Measurements from ENCODE around the gene G6PC2. TPM values are rescaled to one million over a fixed set of nuclear protein-coding genes. Genes with fewer than 3 reads are reported as not detected.

G6PC2 gene
- total RNA-seq, 1 experiment from 2014 or later: not detected

GRCh38 chr2:168907940-168908662 lies 7.0 kb downstream of the G6PC2 start:
- Histone ChIP-seq H3K36me3 (ENCODE audit: insufficient read depth, low read length, poor library complexity, severe bottlenecking) (no peaks in the 10 kb centered on the region), H3K4me3 (ENCODE audit: low read depth, low read length, poor library complexity, severe bottlenecking) (no peak overlapping the region), H3K9me3 (ENCODE audit: low read depth, low read length, poor library complexity, severe bottlenecking) (no peaks in the 10 kb centered on the region), H3K27me3 (replicated peaks; ENCODE audit: insufficient read depth, low read depth, low read length, poor library complexity) (no peaks in the 10 kb centered on the region), H3K27ac (ENCODE audit: low read depth, low read length, poor library complexity, severe bottlenecking) (no peak overlapping the region), H3K4me1 (ENCODE audit: insufficient read depth, low read length, poor library complexity, severe bottlenecking) (no peaks in the 10 kb centered on the region)
- DNase-seq (ENCODE audit: low spot score): no peak
- no TSS peak for BruUV-seq (replicated peaks)
- intact Hi-C loops (cut with micrococcal nuclease; ENCODE audit: unreplicated experiment): no loop called here
- TF ChIP-seq CTCF (conservative IDR thresholded peaks at IDR 0.05; ENCODE audit: low read depth, low read length): no peak
- TF ChIP-seq EZH2 (IDR thresholded peaks at IDR 0.05; ENCODE audit: borderline replicate concordance, low read depth, low read length, poor library complexity, severe bottlenecking): no peak
- ChIA-PET POLR2A (ENCODE audit: low non-redundant PET) (no interaction called here), CTCF (no interaction called here)

GRCh38 chr2:168910330-168910729 lies 9.2 kb downstream of the G6PC2 start:
- no peaks in the 10 kb centered on the region for H3K36me3 ChIP-seq (ENCODE audit: insufficient read depth, low read length, poor library complexity, severe bottlenecking)
- peak; percentile 50 for DNase-seq (ENCODE audit: low spot score)
- intact Hi-C loops (cut with micrococcal nuclease; ENCODE audit: unreplicated experiment): no loop called here
- CTCF ChIA-PET: no interaction called here
- BruUV-seq (replicated peaks): no TSS peak
- H3K9me3 ChIP-seq (ENCODE audit: low read depth, low read length, poor library complexity, severe bottlenecking): no peaks in the 10 kb centered on the region
- no peak overlapping the region for H3K4me3 ChIP-seq (ENCODE audit: low read depth, low read length, poor library complexity, severe bottlenecking)
- POLR2A ChIA-PET (ENCODE audit: low non-redundant PET): no interaction called here
- TF ChIP-seq CTCF (conservative IDR thresholded peaks at IDR 0.05; ENCODE audit: low read depth, low read length) (no peak), EZH2 (IDR thresholded peaks at IDR 0.05; ENCODE audit: borderline replicate concordance, low read depth, low read length, poor library complexity, severe bottlenecking) (no peak)
- H3K4me1 ChIP-seq (ENCODE audit: insufficient read depth, low read length, poor library complexity, severe bottlenecking): no peaks in the 10 kb centered on the region
- no peak overlapping the region for H3K27ac ChIP-seq (ENCODE audit: low read depth, low read length, poor library complexity, severe bottlenecking)
- H3K27me3 ChIP-seq (replicated peaks; ENCODE audit: insufficient read depth, low read depth, low read length, poor library complexity): no peaks in the 10 kb centered on the region

GRCh38 chr2:168912466-168912865 lies 11.4 kb downstream of the G6PC2 start:
- no peaks in the 10 kb centered on the region for H3K36me3 ChIP-seq (ENCODE audit: insufficient read depth, low read length, poor library complexity, severe bottlenecking)
- no TSS peak for BruUV-seq (replicated peaks)
- H3K4me1 ChIP-seq (ENCODE audit: insufficient read depth, low read length, poor library complexity, severe bottlenecking): no peaks in the 10 kb centered on the region
- H3K27ac ChIP-seq (ENCODE audit: low read depth, low read length, poor library complexity, severe bottlenecking): no peak overlapping the region
- peaks cover 4% of the 10 kb centered on the region for H3K27me3 ChIP-seq (replicated peaks; ENCODE audit: insufficient read depth, low read depth, low read length, poor library complexity)
- DNase-seq (ENCODE audit: low spot score): no peak
- ChIA-PET POLR2A (ENCODE audit: low non-redundant PET) (no interaction called here), CTCF (interaction anchor here (0.6 kb wide), 1 partner anchor 159 kb away, joined by 4 read pairs; no protein-coding TSS in a partner anchor)
- no peak for TF ChIP-seq CTCF (conservative IDR thresholded peaks at IDR 0.05; ENCODE audit: low read depth, low read length)
- no peak for TF ChIP-seq EZH2 (IDR thresholded peaks at IDR 0.05; ENCODE audit: borderline replicate concordance, low read depth, low read length, poor library complexity, severe bottlenecking)
- H3K4me3 ChIP-seq (ENCODE audit: low read depth, low read length, poor library complexity, severe bottlenecking): no peak overlapping the region
- intact Hi-C loops (cut with micrococcal nuclease; ENCODE audit: unreplicated experiment): no loop called here
- no peaks in the 10 kb centered on the region for H3K9me3 ChIP-seq (ENCODE audit: low read depth, low read length, poor library complexity, severe bottlenecking)
